WTC11 (cell line): ENCODE data around the gene SURF2. TPM values are rescaled to one million over a fixed set of nuclear protein-coding genes. Genes with fewer than 3 reads are reported as not detected.

ENCODE experiments used
- ATAC-seq: fragments of 200-7000 bp; cut with Tn5 transposase; 2 replicates; pipeline ENCODE4 v1.10.0; 2021; ENCODE audit warnings: mild to moderate bottlenecking, moderate library complexity
- CTCF ChIA-PET: fragments of 300-600 bp; sonication (Branson Sonifier 250); formaldehyde crosslinking; loops from one replicate; lab custom pipeline; 2021; ENCODE audit warnings: antibody characterized with exemption; lab: Charles Lee
- POLR2A ChIA-PET: fragments of 350-600 bp; sonication (Branson Sonifier 250); formaldehyde crosslinking; loops from one replicate; lab custom pipeline; 2021; ENCODE audit warnings: antibody characterized with exemption; lab: Charles Lee
- DNase-seq: peaks from one replicate; pipeline ENCODE4 v3.0.0; 2021; ENCODE audit warnings: low spot score
- H3K27ac Mint-ChIP-seq: 2 replicates; pipeline ENCODE4 v1.8.0; 2021; ENCODE audit warnings: mixed read lengths
- H3K27me3 Mint-ChIP-seq: 2 replicates; pipeline ENCODE4 v1.8.0; 2021; ENCODE audit warnings: low read depth, mild to moderate bottlenecking, moderate library complexity, mixed read lengths
- H3K36me3 Mint-ChIP-seq: 2 replicates; pipeline ENCODE4 v1.8.0; 2021; ENCODE audit warnings: mixed read lengths
- H3K4me1 Mint-ChIP-seq: 2 replicates; pipeline ENCODE4 v1.8.0; 2022; ENCODE audit warnings: mixed read lengths
- H3K4me3 Mint-ChIP-seq: 2 replicates; pipeline ENCODE4 v1.8.0; 2021; ENCODE audit warnings: mild to moderate bottlenecking, moderate library complexity, mixed read lengths
- H3K9me3 Mint-ChIP-seq: 2 replicates; pipeline ENCODE4 v1.8.0; 2021; ENCODE audit warnings: mixed read lengths
- CBFB ChIP-seq: sonication (generic); formaldehyde crosslinking; IDR thresholded peaks from 2 replicates; pipeline ENCODE4 v1.8.1; 2022; ENCODE audit warnings: mild to moderate bottlenecking, low read depth, missing genetic modification reagents
- CDX4 ChIP-seq: fragments of 250-450 bp; sonication (Bioruptor Pico); IDR thresholded peaks from 2 replicates; pipeline ENCODE4 v1.9.0; 2021; ENCODE audit warnings: moderate library complexity, mild to moderate bottlenecking, inconsistent platforms, borderline replicate concordance
- CREB1 ChIP-seq: sonication (generic); formaldehyde crosslinking; IDR thresholded peaks from 2 replicates; pipeline ENCODE4 v1.8.0; 2023; ENCODE audit warnings: mild to moderate bottlenecking, missing genetic modification reagents
- CTCF ChIP-seq: fragments of 200-600 bp; IDR thresholded peaks from 2 replicates; pipeline ENCODE4 v1.8.0; 2022; ENCODE audit warnings: antibody characterized with exemption
- ELF4 ChIP-seq: sonication (generic); formaldehyde crosslinking; IDR thresholded peaks from 2 replicates; pipeline ENCODE4 v1.8.1; 2022; ENCODE audit warnings: low read depth, mild to moderate bottlenecking, moderate library complexity, missing genetic modification reagents
- EMX1 ChIP-seq: fragments of 250-450 bp; sonication (Bioruptor Pico); IDR thresholded peaks from 2 replicates; pipeline ENCODE4 v1.8.0; 2021; ENCODE audit warnings: mild to moderate bottlenecking
- FOXP1 ChIP-seq: sonication (generic); formaldehyde crosslinking; IDR thresholded peaks from 2 replicates; pipeline ENCODE4 v1.8.0; 2022; ENCODE audit warnings: missing genetic modification reagents, mild to moderate bottlenecking, moderate library complexity, borderline replicate concordance
- GTF2I ChIP-seq: fragments of 250-450 bp; sonication (Bioruptor Pico); conservative IDR thresholded peaks from 2 replicates; pipeline ENCODE4 v1.4.0; 2021; ENCODE audit warnings: mild to moderate bottlenecking
- HMGA2 ChIP-seq: fragments of 250-450 bp; sonication (Bioruptor Pico); IDR thresholded peaks from 2 replicates; pipeline ENCODE4 v1.4.0; 2021; ENCODE audit warnings: mild to moderate bottlenecking, moderate library complexity
- HMGXB4 ChIP-seq: sonication (generic); formaldehyde crosslinking; IDR thresholded peaks from 2 replicates; pipeline ENCODE4 v1.8.1; 2023; ENCODE audit warnings: mild to moderate bottlenecking, moderate library complexity, missing genetic modification reagents
- NR1H2 ChIP-seq: sonication (generic); formaldehyde crosslinking; IDR thresholded peaks from 2 replicates; pipeline ENCODE4 v1.9.0; 2021; ENCODE audit warnings: mild to moderate bottlenecking, moderate library complexity, missing genetic modification reagents
- PRDM15 ChIP-seq: sonication (generic); formaldehyde crosslinking; IDR thresholded peaks from 2 replicates; pipeline ENCODE4 v1.8.0; 2022; ENCODE audit warnings: missing genetic modification reagents
- SP1 ChIP-seq: sonication (generic); formaldehyde crosslinking; conservative IDR thresholded peaks from 2 replicates; pipeline ENCODE4 v1.8.1; 2022; ENCODE audit warnings: missing genetic modification reagents
- TP53 ChIP-seq: sonication (generic); formaldehyde crosslinking; IDR thresholded peaks from 2 replicates; pipeline ENCODE4 v1.8.1; 2023; ENCODE audit warnings: mild to moderate bottlenecking, missing genetic modification reagents
- USF1 ChIP-seq: sonication (generic); formaldehyde crosslinking; IDR thresholded peaks from 2 replicates; pipeline ENCODE4 v1.8.0; 2022; ENCODE audit warnings: mild to moderate bottlenecking, missing genetic modification reagents
- ZMAT4 ChIP-seq: fragments of 250-450 bp; sonication (Bioruptor Pico); IDR thresholded peaks from 2 replicates; pipeline ENCODE4 v1.9.0; 2021; ENCODE audit warnings: mild to moderate bottlenecking
- ZNF121 ChIP-seq: sonication (generic); formaldehyde crosslinking; IDR thresholded peaks from 2 replicates; pipeline ENCODE4 v1.8.0; 2023; ENCODE audit warnings: missing genetic modification reagents
- ZNF232 ChIP-seq: sonication (generic); formaldehyde crosslinking; IDR thresholded peaks from 2 replicates; pipeline ENCODE4 v1.8.0; 2022; ENCODE audit warnings: mild to moderate bottlenecking, missing genetic modification reagents
- ZNF263 ChIP-seq: sonication (generic); formaldehyde crosslinking; IDR thresholded peaks from 2 replicates; pipeline ENCODE4 v1.8.1; 2022; ENCODE audit warnings: low read depth, mild to moderate bottlenecking, moderate library complexity, missing genetic modification reagents
- total RNA-seq: library from RNA; stranded (reverse); gene quantifications from 3 replicates; pipeline ENCODE4 v1.2.3, GENCODE V29; 2021

The SURF2 gene
- total RNA-seq, 1 experiment from 2014 or later, result 33.3 TPM

- no peaks in the 10 kb centered on the region for H3K4me1 Mint-ChIP-seq
- CTCF ChIA-PET, result interaction anchor here (1.5 to 2.4 kb wide), 3 partner anchors 10 to 124 kb away, joined by 3 to 13 read pairs (median 3); no protein-coding TSS in a partner anchor
- H3K9me3 Mint-ChIP-seq, result peaks cover 7% of the 10 kb centered on the region; the same call in 1 of the 2 replicates
- H3K4me3 Mint-ChIP-seq, result no peak overlapping the region
- peaks cover under 1% of the 10 kb centered on the region for H3K36me3 Mint-ChIP-seq
- TF ChIP-seq HMGXB4 (CRISPR knock-in tag), result no peak
- no peak for TF ChIP-seq ZNF232 (CRISPR knock-in tag)
- no peak for TF ChIP-seq CBFB (CRISPR knock-in tag)
- TF ChIP-seq ZNF263 (CRISPR knock-in tag), result no peak
- TF ChIP-seq PRDM15 (CRISPR knock-in tag), result no peak
- TF ChIP-seq ZMAT4 (CRISPR knock-in tag), result no peak
- TF ChIP-seq TP53 (CRISPR knock-in tag), result no peak
- TF ChIP-seq SP1 (CRISPR knock-in tag), result no peak
- TF ChIP-seq CDX4, result no peak
- no peak for TF ChIP-seq USF1 (CRISPR knock-in tag)
- no peak for TF ChIP-seq ELF4 (CRISPR knock-in tag)
- TF ChIP-seq EMX1 (CRISPR knock-in tag), result no peak
- TF ChIP-seq HMGA2 (CRISPR knock-in tag), result no peak
- no peak for TF ChIP-seq GTF2I (CRISPR knock-in tag)
- no peak for TF ChIP-seq FOXP1 (CRISPR knock-in tag)
- TF ChIP-seq CREB1 (CRISPR knock-in tag), result no peak
- no peak for TF ChIP-seq NR1H2 (CRISPR knock-in tag)
- TF ChIP-seq ZNF121, result no peak
- no peak for TF ChIP-seq CTCF
- no peak for DNase-seq
- no peak for ATAC-seq
- H3K27me3 Mint-ChIP-seq, result peaks cover 9% of the 10 kb centered on the region
- POLR2A ChIA-PET, result no interaction called here
- H3K27ac Mint-ChIP-seq, result no peak overlapping the region
Measured at GRCh38 chr9:133385452-133385851, 29.1 kb downstream of the SURF2 start.
